Measurements from ENCODE around the gene RTL10.
"Not testable (repeated sequence)": the region's sequence is repeated elsewhere in the genome, so short reads cannot be mapped to it uniquely, and the experiment has no call there.

RTL10 gene

GRCh38 chr22:19841641-19842392, 12.9 kb downstream of the RTL10 start:
- TF ChIP-seq ZFX (IDR thresholded peaks at IDR 0.05) (no peak), CTCF (conservative IDR thresholded peaks at IDR 0.05) (no peak)
- no peak overlapping the region for H3K27ac ChIP-seq

DNA sequence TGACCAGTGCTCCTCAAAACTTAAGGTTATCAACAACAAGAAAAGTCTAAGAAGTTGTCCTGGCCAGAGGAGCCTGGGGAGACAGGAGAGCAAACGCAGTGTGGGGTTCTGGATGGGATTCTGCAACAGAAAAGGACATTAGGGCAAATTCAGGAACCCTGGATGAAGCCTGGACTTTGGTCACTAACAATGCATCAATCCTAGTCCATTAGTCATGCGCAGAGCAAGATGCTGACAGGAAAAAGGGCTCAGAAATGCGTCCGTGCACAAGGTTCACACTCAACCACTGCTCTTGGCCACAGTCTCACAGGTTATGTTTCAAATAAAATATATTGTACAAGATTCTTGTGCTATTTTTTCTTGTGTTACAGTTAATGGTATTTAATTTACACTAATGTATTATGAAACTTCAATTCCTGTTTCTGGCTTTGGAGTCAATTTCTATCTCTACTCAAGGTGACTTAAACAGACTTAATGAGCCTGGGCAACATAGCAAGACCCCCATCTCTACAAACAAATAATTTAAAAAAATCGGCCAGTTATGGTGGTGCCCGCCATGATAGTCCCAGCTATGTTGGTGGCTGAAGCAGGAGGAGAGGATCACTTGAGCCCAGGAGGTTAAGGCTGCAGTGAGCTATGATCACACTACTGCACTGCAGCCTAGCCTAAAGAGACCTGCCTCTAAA, 13.6 kb downstream of the RTL10 start:
- no peak for TF ChIP-seq CTCF (conservative IDR thresholded peaks at IDR 0.05)
- TF ChIP-seq ZFX (IDR thresholded peaks at IDR 0.05) = no peak
- no peak overlapping the region for H3K27ac ChIP-seq

- no peak overlapping the region for H3K27ac ChIP-seq
- TF ChIP-seq CTCF (conservative IDR thresholded peaks at IDR 0.05) = no peak
Measured at GRCh38 chr22:19840059-19840458, 14.6 kb downstream of the RTL10 start.

DNA sequence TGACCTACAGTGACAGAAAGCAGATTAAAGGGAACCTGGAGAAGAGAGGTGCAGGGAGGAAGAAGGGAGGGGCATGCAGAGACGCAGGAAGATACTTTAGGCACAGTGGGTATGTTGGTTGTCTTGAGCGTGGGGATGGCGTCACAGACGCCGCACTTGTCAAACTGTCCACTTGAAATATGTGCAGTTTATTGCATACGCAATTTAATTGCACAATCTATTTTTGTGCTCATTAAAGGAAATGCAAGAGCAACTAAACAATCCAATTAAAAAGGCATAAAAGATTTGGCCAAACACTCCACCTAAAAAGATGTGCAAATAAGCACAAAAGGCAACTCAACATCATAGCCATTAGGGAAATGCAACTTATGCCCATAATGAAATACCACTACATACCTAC, 16.8 kb downstream of the RTL10 start:
- TF ChIP-seq ZFX (IDR thresholded peaks at IDR 0.05) (no peak), CTCF (conservative IDR thresholded peaks at IDR 0.05) (no peak)

DNA sequence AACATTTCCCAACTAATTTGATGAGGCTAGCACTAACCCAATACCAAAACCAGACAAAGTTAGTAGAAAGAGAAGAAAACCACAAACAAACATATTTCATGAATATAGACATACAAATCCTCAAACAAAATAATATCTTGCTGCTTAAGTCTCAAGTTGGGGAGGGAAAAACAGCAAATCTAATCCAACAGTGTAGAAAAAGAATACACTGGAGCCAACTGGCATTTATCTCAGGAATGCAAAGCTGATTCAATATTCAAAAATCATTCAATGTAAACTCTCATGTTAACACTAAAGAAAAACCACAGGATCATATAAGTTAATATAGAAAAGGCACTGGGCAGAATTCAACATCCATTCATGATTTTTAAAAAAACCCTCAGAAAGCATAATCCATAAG, 18.2 kb downstream of the RTL10 start:
- H3K27ac ChIP-seq = no peak overlapping the region
- TF ChIP-seq ZFX (IDR thresholded peaks at IDR 0.05) (no peak), CTCF (conservative IDR thresholded peaks at IDR 0.05) (no peak)

More for the DNA sequence above, 16.8 kb downstream of the RTL10 start:
- H3K27ac ChIP-seq = no peak overlapping the region

DNA sequence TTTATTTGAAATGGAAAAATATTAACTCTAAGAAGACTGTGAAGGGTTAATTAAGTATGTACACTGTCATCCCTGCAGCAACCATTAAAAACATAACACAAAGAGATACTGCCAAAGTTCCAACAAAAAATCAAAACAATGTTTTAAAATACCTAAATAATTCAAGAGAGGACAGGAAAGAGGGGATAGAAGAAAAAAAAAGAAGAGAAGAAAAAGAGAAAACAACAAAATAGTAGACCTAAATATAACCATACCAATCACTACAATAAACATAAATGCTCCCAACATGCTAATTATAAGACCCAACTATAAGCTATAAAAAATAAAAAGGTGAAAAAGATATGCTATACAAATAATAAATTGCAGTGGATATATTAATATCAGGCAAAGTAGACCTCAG, 20.1 kb downstream of the RTL10 start:
- TF ChIP-seq ZFX (IDR thresholded peaks at IDR 0.05) = no peak
- TF ChIP-seq CTCF (conservative IDR thresholded peaks at IDR 0.05) = no peak

GRCh38 chr22:19833327-19833726, 21.3 kb downstream of the RTL10 start:
- not testable (repeated sequence) for H3K27ac ChIP-seq

More for the DNA sequence above, 20.1 kb downstream of the RTL10 start:
- H3K27ac ChIP-seq = no peak overlapping the region
